Left kidney (tissue), 2 donors: ENCODE measurements around the gene COX4I1. TPM values are rescaled to one million over a fixed set of nuclear protein-coding genes. Genes with fewer than 3 reads are reported as not detected.
"Not testable (repeated sequence)": the region's sequence is repeated elsewhere in the genome, so short reads cannot be mapped to it uniquely, and the experiment has no call there.

ENCODE experiments used
- DNase-seq: peaks from one replicate; pipeline ENCODE4 v3.0.0-alpha.2; 2013
- polyA plus RNA-seq: library from polyadenylated mRNA; unstranded; fragments of 120-200 nt; gene quantifications from one replicate; pipeline ENCODE4 v1.2.1, GENCODE V29; 2013; ENCODE audit not compliant: insufficient read length

The COX4I1 gene
- polyA plus RNA-seq, 1 donor, result 303 TPM

- DNase-seq, result peak; percentile 64
Measured at GRCh38 chr16:85821390-85822135, 22.1 kb downstream of the COX4I1 start.

DNA sequence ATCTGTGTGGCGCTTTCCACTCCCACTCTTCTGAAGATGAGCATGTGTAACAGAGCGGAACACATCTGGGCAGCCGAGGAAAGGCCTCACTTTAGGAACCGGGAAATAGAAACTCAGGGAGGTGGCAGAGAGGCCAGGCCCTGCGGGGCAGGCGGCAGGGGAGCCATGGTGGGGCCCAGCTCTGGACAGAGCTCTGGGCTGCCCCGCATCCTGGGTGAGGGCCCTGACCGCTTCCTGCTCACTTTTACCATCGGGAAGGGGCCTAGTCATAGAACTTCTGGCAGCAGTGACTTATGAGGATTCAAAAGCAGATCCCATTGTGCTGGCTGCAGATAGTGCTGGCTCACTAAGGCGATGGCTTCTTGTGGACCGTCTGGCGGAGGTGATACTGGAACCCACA is 22.6 kb downstream of the COX4I1 start:
- DNase-seq, result no peak

GRCh38 chr16:85823328-85823920 is 23.9 kb downstream of the COX4I1 start:
- no peak for DNase-seq

DNA sequence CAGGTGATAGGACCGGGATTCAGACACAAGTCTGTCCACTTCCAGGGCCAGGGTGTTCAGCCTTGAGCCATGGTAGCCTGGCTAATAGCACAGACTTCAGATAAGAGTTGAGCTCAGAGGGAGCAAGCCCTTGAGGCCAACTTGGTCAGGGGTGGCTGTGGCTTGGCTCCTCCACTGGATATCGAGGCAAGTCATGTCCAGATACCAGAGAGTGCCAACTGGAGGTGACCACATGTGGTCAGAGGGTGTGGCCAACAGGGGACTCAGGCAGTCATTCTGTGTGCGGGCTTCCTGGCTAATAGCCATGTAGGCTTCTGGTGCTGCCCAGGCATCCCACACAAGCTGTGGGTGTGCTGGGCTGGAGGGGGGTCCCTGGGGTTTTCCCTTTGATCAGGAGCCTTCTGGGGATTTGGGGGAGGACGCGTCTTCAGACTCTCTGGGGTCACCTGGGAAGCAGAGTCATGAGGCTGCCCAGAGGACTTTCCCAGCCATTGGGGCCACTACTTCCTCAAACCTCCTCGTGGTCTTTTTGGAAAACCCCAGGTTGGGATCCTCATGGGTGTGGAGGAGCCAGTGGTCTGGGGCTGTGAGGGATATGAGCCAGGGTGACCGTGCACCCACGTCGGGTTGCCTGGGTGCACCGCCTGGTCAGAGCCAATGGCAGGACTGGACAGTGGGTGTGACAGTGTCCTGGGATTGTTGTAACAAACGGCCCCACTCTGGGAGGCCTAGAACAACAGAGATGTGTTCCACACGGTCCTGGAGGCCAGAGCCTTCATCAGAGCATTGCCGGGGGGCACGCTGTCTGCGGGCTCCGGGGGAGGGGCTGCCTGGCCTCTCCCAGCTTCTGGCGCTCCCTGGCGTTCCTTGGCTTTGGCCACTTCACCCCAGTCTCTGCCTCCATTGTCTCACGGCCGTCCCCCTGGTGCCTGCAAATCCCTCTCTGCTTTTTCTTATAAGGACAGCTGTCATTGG is 25.0 kb downstream of the COX4I1 start:
- no peak for DNase-seq

DNA sequence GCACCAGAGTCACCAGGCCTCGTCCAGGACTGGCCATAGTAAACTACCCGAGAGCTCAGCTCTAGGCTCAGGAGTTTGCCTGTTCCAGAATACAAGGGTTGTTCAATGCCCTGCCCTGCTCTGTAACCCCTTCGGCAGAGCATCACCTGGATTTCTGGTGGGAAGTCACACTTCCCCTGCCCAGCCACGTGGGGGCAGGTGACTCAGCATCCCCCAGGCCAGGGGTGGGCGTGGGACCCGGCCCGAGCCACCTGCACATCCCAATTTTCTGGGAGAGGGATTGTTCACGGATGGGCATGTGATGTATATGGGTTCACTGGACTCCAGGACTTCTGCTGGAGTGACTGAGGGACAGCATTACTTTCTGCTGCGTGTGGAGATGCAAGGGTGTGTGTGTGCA is 25.8 kb downstream of the COX4I1 start:
- DNase-seq, result no peak

DNA sequence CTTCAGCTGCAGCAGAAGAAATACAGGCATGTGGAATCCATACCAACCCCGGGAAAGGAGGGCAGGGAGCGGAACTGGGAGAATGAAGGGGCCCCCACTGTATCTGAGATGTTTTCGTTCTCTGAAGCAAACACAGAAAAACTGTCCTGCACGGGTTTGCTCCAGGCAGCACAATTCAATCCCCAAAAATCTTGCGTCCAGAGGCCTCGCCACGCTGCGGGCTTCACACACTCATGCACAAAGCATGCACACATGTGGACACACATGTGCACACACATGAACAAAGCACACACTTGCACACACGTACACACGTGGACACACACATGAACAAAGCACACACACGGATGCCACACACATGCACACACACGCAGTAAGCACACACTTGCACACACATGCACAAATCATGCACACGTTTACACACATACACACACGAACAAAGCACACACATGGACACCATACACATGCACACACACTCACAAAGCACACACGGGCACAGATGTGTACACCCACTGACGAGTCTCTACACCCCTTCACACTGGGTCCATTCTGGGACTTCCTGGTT is 27.3 kb downstream of the COX4I1 start:
- DNase-seq, result no peak

GRCh38 chr16:85828166-85828565 is 28.7 kb downstream of the COX4I1 start:
- DNase-seq, result no peak

GRCh38 chr16:85829171-85829719 is 29.8 kb downstream of the COX4I1 start:
- DNase-seq, result no peak

GRCh38 chr16:85829751-85830445 is 30.4 kb downstream of the COX4I1 start:
- no peak for DNase-seq

- DNase-seq, result no peak
Measured at GRCh38 chr16:85830821-85831220, 31.3 kb downstream of the COX4I1 start.

GRCh38 chr16:85832570-85833218 is 33.2 kb downstream of the COX4I1 start:
- DNase-seq, result no peak

GRCh38 chr16:85833219-85833920 is 33.9 kb downstream of the COX4I1 start:
- no peak for DNase-seq

DNA sequence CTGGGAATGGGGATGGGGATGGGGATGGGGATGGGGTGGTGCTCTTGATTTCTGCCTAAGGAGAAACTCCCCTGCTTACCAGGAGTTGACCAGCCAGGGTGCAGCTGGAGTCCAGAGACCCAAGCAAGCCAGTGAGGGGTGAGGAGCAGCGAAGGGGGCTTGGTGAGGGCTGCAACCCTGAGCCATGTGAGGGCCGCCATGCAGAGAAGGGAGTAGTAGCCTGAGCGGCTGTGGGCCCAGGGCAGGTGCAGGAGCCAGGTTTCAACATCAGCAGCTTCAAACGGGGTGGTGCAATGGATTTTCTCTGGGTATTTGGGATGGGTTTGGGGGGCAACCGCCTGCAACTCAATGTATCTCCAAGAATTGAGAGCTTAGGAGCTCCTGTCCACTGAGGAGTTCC is 35.2 kb downstream of the COX4I1 start:
- no peak for DNase-seq

DNA sequence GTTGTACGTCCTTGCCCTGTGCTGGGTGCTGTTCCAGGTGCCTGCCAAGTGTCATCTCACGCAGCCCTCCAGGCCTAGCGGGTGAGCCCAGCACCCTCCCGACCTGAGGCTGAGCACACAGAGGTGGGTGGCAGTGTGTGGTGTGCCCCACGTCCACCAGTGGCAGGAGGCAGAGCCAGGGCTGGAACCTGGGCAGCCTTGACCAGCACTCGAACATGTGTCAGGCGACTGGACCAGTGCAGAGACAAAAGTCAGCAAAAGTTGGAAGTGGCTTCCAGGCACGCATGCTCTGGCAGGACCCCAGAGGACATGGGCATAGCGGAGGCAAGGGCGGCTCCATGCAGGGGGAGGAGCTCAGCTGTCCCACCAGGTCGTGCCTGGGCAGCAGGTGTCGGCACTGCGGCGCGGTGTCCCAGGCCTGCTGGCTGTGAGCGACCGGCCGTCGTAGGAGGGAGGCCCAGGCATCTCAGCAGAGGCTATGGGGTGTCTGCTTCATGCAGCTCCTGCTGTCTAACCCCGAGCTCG is 35.8 kb downstream of the COX4I1 start:
- DNase-seq, result no peak

DNA sequence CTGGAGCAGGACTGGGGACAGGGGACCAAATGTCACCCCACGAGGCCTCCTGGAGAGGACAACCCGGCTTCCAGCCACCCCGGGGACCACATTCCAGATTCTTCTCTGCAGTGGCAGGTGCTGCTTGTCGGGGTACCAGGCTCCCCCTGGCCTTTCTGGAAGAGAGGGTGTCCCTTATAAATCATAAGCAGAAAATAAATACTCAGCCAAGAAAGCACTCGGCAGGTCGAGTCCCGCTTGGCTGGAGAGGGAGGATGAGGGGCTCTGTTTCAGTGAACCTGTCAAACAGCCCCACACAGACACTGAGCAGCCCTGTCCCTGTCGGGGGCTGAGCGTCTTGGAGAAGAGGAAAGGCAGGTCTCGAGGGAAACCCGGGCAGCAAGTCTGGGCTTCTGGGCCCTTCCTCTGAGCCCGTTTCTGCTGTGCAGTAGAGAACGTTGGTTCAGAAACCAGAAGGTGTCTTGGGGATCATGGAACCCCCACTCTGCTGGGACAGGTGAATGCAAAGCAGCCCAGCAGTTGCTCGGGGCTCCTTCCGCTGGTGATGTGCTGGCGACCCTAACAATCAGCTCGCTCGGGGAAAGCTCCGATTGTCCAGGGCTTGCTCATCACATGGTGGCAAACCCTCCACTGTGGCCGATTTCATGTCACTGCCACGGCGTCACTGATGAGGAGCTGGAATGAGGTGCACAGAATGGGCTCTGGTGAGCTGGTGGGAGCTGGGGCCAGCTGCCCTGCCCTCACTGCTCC is 36.6 kb downstream of the COX4I1 start:
- DNase-seq, result no peak

DNA sequence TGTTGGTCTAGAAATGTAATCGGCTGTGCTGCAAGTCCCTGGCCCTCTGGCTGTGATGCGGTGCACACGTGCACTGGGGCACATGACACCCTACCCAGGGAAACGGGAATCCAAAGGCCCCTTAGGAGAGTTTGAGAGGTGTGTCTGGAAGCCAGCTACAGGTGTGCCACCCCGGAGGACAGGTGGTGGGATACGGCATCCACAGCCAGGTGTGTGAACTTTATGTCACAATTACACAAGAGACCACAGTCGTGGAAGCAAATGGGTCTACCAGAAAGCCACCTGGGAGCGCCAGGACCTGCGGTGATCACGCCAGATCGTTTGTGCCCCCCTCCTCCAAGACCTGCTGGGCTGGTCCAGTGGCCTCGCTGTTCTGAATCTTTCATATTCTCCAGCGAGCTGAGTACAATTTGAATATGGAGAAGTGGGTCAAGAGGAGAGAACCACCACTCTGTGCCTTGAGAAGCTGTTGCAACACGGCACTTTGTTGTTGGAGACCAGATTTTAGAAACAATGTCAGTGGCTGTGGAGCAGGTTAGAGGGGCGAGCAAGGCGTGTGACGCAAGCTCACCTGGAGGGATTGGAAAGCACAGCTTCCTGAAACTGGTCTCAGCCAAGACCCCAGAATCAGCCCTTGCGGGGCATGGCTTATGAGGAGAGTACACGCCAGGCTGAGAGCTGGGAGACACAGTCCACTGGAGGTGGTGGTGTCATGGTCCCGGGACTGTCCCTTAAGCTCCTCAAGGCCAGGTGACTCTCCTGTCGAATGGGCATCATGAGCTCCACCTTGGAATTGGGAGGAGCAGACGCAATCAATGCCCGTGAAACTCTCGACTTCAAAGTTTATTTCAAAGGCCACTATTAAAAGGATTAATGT is 37.4 kb downstream of the COX4I1 start:
- DNase-seq, result no peak

- not testable (repeated sequence) for DNase-seq
Measured at GRCh38 chr16:85837654-85838053, 38.2 kb downstream of the COX4I1 start.

DNA sequence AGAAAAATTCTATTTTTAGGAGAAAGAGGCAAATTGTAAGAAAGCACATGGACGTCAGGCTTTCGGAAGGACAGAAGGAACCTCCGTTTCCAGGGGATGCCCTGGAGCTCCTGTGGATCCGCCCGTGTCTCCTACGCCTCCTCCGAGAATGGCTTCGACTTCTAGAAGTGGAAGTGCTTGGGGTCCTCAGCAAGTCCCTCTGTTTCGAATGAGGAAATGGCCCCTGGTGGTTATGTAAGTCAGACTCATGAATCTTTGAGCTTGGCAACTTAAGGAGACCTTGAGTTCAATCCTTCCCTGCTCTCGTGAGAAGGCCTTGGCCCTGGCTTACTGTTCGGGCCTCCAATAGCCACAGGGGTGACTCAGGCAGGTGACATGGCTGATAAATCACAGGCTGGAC is 38.9 kb downstream of the COX4I1 start:
- DNase-seq, result no peak
